HG02759 (cell line): ENCODE data around the gene NEDD9.
A peak's percentile ranks its signal among the peaks of the same experiment; 100 is the strongest.

Experiments
- ATAC-seq: cut with Tn5 transposase; IDR thresholded peaks from one replicate; pipeline ENCODE4 v1.9.1; 2021; ENCODE audit warnings: mild to moderate bottlenecking, moderate library complexity; ENCODE audit not compliant: unreplicated experiment

Gene NEDD9

GRCh38 chr6:11146117-11146826 is 86.2 kb downstream of the NEDD9 start:
- ATAC-seq: no peak

- ATAC-seq: peak; percentile 82
Measured at GRCh38 chr6:11144393-11144851, 88.0 kb downstream of the NEDD9 start.

- no peak for ATAC-seq
Measured at GRCh38 chr6:11143394-11144371, 88.8 kb downstream of the NEDD9 start.

- ATAC-seq: no peak
Measured at GRCh38 chr6:11142296-11143027, 90.0 kb downstream of the NEDD9 start.

- no peak for ATAC-seq
Measured at GRCh38 chr6:11141295-11141694, 91.2 kb downstream of the NEDD9 start.

- no peak for ATAC-seq
Measured at GRCh38 chr6:11140056-11140455, 92.4 kb downstream of the NEDD9 start.

- ATAC-seq: peak; percentile 56
Measured at GRCh38 chr6:11139051-11139960, 93.2 kb downstream of the NEDD9 start.

GRCh38 chr6:11136809-11137208 is 95.7 kb downstream of the NEDD9 start:
- no peak for ATAC-seq
